ENCODE data around the gene STK33. TPM values are rescaled to one million over a fixed set of nuclear protein-coding genes. Genes with fewer than 3 reads are reported as not detected.
"Not testable (repeated sequence)": the region's sequence is repeated elsewhere in the genome, so short reads cannot be mapped to it uniquely, and the experiment has no call there.

STK33 gene
- total RNA-seq, 2 experiments from 2014 or later: 3.7 to 3.9 TPM

DNA sequence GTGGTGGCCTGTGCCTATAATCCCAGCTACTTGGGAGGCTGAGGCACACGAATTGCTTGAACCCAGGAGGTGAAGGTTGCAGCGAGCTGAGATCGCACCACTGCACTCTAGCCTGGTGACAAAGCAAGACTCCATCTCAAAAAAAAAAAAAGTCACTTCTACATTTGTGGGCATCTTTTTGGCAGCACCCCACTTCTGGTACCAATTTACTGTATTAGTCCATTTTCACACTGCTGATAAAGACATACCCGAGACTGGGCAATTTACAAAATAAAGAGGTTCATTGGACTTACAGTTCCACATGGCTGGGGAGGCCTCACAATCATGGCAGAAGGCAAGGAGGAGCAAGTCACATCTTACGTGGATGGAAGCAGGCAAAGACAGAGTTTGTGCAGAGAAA is 126.2 kb downstream of the STK33 start:
- DNase-seq; H3K4me1 Mint-ChIP-seq (ENCODE audit: low read depth); H3K4me3 Mint-ChIP-seq; ATAC-seq; CTCF ChIA-PET; POLR2A ChIA-PET; H3K27me3 Mint-ChIP-seq (ENCODE audit: low read depth); H3K9me3 Mint-ChIP-seq (ENCODE audit: insufficient read depth); H3K27ac Mint-ChIP-seq; H3K36me3 Mint-ChIP-seq (ENCODE audit: low read depth): not testable (repeated sequence)

- not testable (repeated sequence) for H3K4me3 Mint-ChIP-seq
Observed at GRCh38 chr11:8467356-8467755, 126.7 kb downstream of the STK33 start.

GRCh38 chr11:8466884-8467283 is 127.1 kb downstream of the STK33 start:
- H3K9me3 Mint-ChIP-seq (ENCODE audit: insufficient read depth); DNase-seq; H3K27ac Mint-ChIP-seq; ATAC-seq; H3K4me1 Mint-ChIP-seq (ENCODE audit: low read depth); H3K36me3 Mint-ChIP-seq (ENCODE audit: low read depth); CTCF ChIA-PET; H3K4me3 Mint-ChIP-seq; H3K27me3 Mint-ChIP-seq (ENCODE audit: low read depth); POLR2A ChIA-PET: not testable (repeated sequence)

More at GRCh38 chr11:8467356-8467755, 126.7 kb downstream of the STK33 start:
- H3K4me1 Mint-ChIP-seq (ENCODE audit: low read depth); H3K27ac Mint-ChIP-seq; POLR2A ChIA-PET; ATAC-seq; DNase-seq; H3K27me3 Mint-ChIP-seq (ENCODE audit: low read depth); H3K9me3 Mint-ChIP-seq (ENCODE audit: insufficient read depth); H3K36me3 Mint-ChIP-seq (ENCODE audit: low read depth); CTCF ChIA-PET: not testable (repeated sequence)

DNA sequence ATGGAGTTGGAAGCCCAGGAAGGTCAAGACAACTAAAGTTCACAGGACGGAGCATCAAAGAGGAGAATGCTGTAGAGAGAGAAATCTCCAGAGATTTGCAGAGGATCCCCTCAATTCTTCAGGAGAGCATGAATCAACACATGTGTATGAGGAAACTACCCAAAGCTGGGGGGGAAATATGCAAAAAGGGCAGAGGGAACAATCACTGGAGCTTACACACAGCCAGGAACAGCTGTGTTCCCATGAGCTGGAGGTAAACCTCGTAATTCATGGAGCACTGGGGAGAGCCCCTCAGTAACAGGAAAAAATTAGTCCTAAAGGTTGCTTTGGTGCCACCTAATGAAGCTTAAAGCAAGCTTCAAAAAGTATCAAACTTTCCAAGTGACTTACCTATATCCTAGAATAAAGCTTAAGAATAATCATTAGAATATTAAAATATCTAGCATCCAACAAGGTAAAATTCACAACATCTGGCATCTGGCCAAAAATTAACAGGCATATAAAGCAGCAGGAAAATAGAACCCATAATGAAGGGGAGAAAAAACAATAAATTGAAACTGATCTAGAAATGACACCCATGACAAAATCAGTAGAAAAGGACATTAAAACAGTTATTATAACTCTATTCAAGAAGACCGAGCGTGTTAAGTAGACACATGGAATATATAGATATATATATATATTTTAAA is 134.2 kb downstream of the STK33 start:
- no peaks in the 10 kb centered on the region for H3K9me3 Mint-ChIP-seq (ENCODE audit: insufficient read depth)
- H3K4me3 Mint-ChIP-seq: no peak overlapping the region
- DNase-seq: no peak
- no peak for ATAC-seq
- no peak overlapping the region for H3K27ac Mint-ChIP-seq
- peaks cover 3% of the 10 kb centered on the region for H3K27me3 Mint-ChIP-seq (ENCODE audit: low read depth)
- no peaks in the 10 kb centered on the region for H3K4me1 Mint-ChIP-seq (ENCODE audit: low read depth)
- H3K36me3 Mint-ChIP-seq (ENCODE audit: low read depth): no peaks in the 10 kb centered on the region
- ChIA-PET POLR2A (no interaction called here), CTCF (no interaction called here)

DNA sequence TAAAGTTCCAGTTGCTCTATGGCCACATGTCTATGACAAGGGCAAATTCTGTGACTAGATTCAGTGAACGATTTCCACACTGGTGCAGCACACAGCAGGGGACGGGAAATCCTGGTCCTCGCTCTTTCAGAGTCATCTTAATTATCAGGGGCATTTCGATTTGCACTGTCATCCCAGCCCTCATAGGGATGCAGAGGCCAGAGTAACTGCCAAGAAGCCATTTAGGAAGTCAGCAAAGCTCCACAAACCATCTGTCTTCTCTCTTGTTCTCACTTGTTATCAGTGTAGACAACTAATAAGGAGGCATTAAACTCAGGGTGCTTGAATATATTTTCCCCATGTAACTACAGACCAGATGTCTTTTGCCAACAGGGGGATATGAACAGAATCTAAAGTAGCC is 151.7 kb downstream of the STK33 start:
- no peak for DNase-seq
- H3K27ac Mint-ChIP-seq: no peak overlapping the region
- CTCF ChIA-PET: no interaction called here

GRCh38 chr11:8440649-8441048 is 153.4 kb downstream of the STK33 start:
- ATAC-seq (no peak), DNase-seq (no peak)
- Mint-ChIP-seq H3K36me3 (ENCODE audit: low read depth) (no peaks in the 10 kb centered on the region), H3K27ac (no peak overlapping the region), H3K4me3 (no peak overlapping the region), H3K4me1 (ENCODE audit: low read depth) (no peaks in the 10 kb centered on the region), H3K9me3 (ENCODE audit: insufficient read depth) (no peaks in the 10 kb centered on the region), H3K27me3 (ENCODE audit: low read depth) (no peaks in the 10 kb centered on the region)
- POLR2A ChIA-PET: no interaction called here
- CTCF ChIA-PET: no interaction called here

More for the DNA sequence above, 151.7 kb downstream of the STK33 start:
- H3K4me1 Mint-ChIP-seq (ENCODE audit: low read depth): no peaks in the 10 kb centered on the region
- no peak overlapping the region for H3K4me3 Mint-ChIP-seq
- no peak for ATAC-seq
- H3K27me3 Mint-ChIP-seq (ENCODE audit: low read depth): no peaks in the 10 kb centered on the region
- no peaks in the 10 kb centered on the region for H3K36me3 Mint-ChIP-seq (ENCODE audit: low read depth)
- POLR2A ChIA-PET: no interaction called here
- H3K9me3 Mint-ChIP-seq (ENCODE audit: insufficient read depth): no peaks in the 10 kb centered on the region

- Mint-ChIP-seq H3K27ac (no peak overlapping the region), H3K9me3 (ENCODE audit: insufficient read depth) (no peaks in the 10 kb centered on the region), H3K36me3 (ENCODE audit: low read depth) (no peaks in the 10 kb centered on the region), H3K27me3 (ENCODE audit: low read depth) (no peaks in the 10 kb centered on the region), H3K4me1 (ENCODE audit: low read depth) (no peaks in the 10 kb centered on the region), H3K4me3 (no peak overlapping the region)
- ChIA-PET POLR2A (no interaction called here), CTCF (no interaction called here)
- ATAC-seq: no peak
- no peak for DNase-seq
Observed at GRCh38 chr11:8429483-8429882, 164.5 kb downstream of the STK33 start.

- ATAC-seq: no peak
- DNase-seq: no peak
- H3K9me3 Mint-ChIP-seq (ENCODE audit: insufficient read depth): no peaks in the 10 kb centered on the region
- ChIA-PET CTCF (no interaction called here), POLR2A (no interaction called here)
- H3K4me1 Mint-ChIP-seq (ENCODE audit: low read depth): no peaks in the 10 kb centered on the region
- H3K27ac Mint-ChIP-seq: no peak overlapping the region
- H3K27me3 Mint-ChIP-seq (ENCODE audit: low read depth): no peaks in the 10 kb centered on the region
- no peak overlapping the region for H3K4me3 Mint-ChIP-seq
- no peaks in the 10 kb centered on the region for H3K36me3 Mint-ChIP-seq (ENCODE audit: low read depth)
Observed at GRCh38 chr11:8426076-8426475, 168.0 kb downstream of the STK33 start.

GRCh38 chr11:8415195-8415594 is 178.8 kb downstream of the STK33 start:
- H3K4me1 Mint-ChIP-seq (ENCODE audit: low read depth): no peaks in the 10 kb centered on the region
- no peaks in the 10 kb centered on the region for H3K36me3 Mint-ChIP-seq (ENCODE audit: low read depth)
- no peaks in the 10 kb centered on the region for H3K27me3 Mint-ChIP-seq (ENCODE audit: low read depth)
- ChIA-PET POLR2A (no interaction called here), CTCF (no interaction called here)
- no peaks in the 10 kb centered on the region for H3K9me3 Mint-ChIP-seq (ENCODE audit: insufficient read depth)
- ATAC-seq (no peak), DNase-seq (no peak)
- no peak overlapping the region for H3K4me3 Mint-ChIP-seq
- no peak overlapping the region for H3K27ac Mint-ChIP-seq

- POLR2A ChIA-PET: no interaction called here
- H3K36me3 Mint-ChIP-seq (ENCODE audit: low read depth): no peaks in the 10 kb centered on the region
- ATAC-seq (no peak), DNase-seq (no peak)
- no peaks in the 10 kb centered on the region for H3K27me3 Mint-ChIP-seq (ENCODE audit: low read depth)
- H3K9me3 Mint-ChIP-seq (ENCODE audit: insufficient read depth): no peaks in the 10 kb centered on the region
- CTCF ChIA-PET: no interaction called here
- no peak overlapping the region for H3K27ac Mint-ChIP-seq
- no peaks in the 10 kb centered on the region for H3K4me1 Mint-ChIP-seq (ENCODE audit: low read depth)
- no peak overlapping the region for H3K4me3 Mint-ChIP-seq
Observed at GRCh38 chr11:8408151-8408941, 185.7 kb downstream of the STK33 start.

DNA sequence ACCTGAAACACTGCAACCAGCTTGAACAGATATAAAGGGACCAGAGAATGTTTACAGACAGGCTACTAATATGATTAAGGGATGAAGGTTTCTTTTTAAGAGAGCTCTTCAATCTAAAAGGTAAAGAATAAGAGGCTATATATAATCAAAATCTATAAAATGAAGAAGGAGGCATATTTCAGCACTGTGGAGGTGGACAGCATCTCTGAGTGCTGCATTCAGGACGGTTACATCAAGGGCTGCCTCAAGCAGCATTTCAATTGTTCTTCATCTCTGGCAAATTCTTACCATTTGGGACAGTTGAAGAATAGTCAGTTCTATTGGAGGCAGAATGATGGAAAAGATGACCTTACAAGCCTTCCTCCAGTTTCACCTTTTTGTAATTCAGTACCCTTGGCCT is 190.7 kb downstream of the STK33 start:
- H3K27ac Mint-ChIP-seq: no peak overlapping the region
- no peaks in the 10 kb centered on the region for H3K36me3 Mint-ChIP-seq (ENCODE audit: low read depth)
- no peak overlapping the region for H3K4me3 Mint-ChIP-seq

DNA sequence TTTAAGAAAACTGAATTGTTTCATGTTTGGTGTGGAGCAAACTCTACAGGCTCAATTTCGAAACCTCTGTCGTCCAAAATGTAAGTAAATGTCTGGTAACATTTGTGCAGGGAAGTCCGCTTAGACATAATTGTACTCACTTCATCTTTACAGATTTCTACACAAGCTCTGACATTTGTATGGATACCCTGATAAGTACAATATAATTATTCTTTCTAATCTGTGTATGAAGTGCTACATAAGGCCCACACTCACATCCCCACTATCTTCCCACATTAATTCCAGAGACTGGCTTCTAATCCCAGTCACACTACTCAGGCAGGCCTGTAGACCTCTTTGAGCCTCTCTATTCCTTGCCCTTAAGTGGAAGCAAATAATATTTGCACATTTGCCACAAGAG is 201.1 kb downstream of the STK33 start:
- ChIA-PET POLR2A (no interaction called here), CTCF (no interaction called here)
- H3K4me1 Mint-ChIP-seq (ENCODE audit: low read depth): no peaks in the 10 kb centered on the region
- no peak for ATAC-seq
- no peaks in the 10 kb centered on the region for H3K27me3 Mint-ChIP-seq (ENCODE audit: low read depth)
- no peaks in the 10 kb centered on the region for H3K36me3 Mint-ChIP-seq (ENCODE audit: low read depth)
- no peaks in the 10 kb centered on the region for H3K9me3 Mint-ChIP-seq (ENCODE audit: insufficient read depth)
- H3K4me3 Mint-ChIP-seq: no peak overlapping the region
- no peak for DNase-seq
- no peak overlapping the region for H3K27ac Mint-ChIP-seq

More for the DNA sequence above, 190.7 kb downstream of the STK33 start:
- DNase-seq (no peak), ATAC-seq (no peak)
- ChIA-PET POLR2A (no interaction called here), CTCF (no interaction called here)
- no peaks in the 10 kb centered on the region for H3K27me3 Mint-ChIP-seq (ENCODE audit: low read depth)
- no peaks in the 10 kb centered on the region for H3K4me1 Mint-ChIP-seq (ENCODE audit: low read depth)
- H3K9me3 Mint-ChIP-seq (ENCODE audit: insufficient read depth): no peaks in the 10 kb centered on the region

GRCh38 chr11:8392166-8392565 is 201.9 kb downstream of the STK33 start:
- H3K36me3 Mint-ChIP-seq (ENCODE audit: low read depth): no peaks in the 10 kb centered on the region
- DNase-seq (no peak), ATAC-seq (no peak)
- no peak overlapping the region for H3K27ac Mint-ChIP-seq
- POLR2A ChIA-PET: no interaction called here
- CTCF ChIA-PET: no interaction called here
- no peak overlapping the region for H3K4me3 Mint-ChIP-seq
- no peaks in the 10 kb centered on the region for H3K27me3 Mint-ChIP-seq (ENCODE audit: low read depth)
- H3K9me3 Mint-ChIP-seq (ENCODE audit: insufficient read depth): no peaks in the 10 kb centered on the region
- H3K4me1 Mint-ChIP-seq (ENCODE audit: low read depth): no peaks in the 10 kb centered on the region
